ENCODE data around the gene SERTAD3. TPM values are rescaled to one million over a fixed set of nuclear protein-coding genes. Genes with fewer than 3 reads are reported as not detected.
"Not testable (repeated sequence)": the region's sequence is repeated elsewhere in the genome, so short reads cannot be mapped to it uniquely, and the experiment has no call there.

SERTAD3 gene
- total RNA-seq, 4 donors from 2014 or later, result 20.5 to 26.5 (median 25.0) TPM

GRCh38 chr19:40433391-40434216, 10.5 kb downstream of the SERTAD3 start:
- DNase-seq (ENCODE audit: low spot score in 2 of 2), result peak; percentile 83 to 97
- WGBS, 2 donors, result 1 to 3% methylated on average over 22 to 48 of the region's 50 CpGs
- intact Hi-C loops (cut with DNase I; ENCODE audit: low total_unique reads), result no loop called here
- TF ChIP-seq, protein P1, sequence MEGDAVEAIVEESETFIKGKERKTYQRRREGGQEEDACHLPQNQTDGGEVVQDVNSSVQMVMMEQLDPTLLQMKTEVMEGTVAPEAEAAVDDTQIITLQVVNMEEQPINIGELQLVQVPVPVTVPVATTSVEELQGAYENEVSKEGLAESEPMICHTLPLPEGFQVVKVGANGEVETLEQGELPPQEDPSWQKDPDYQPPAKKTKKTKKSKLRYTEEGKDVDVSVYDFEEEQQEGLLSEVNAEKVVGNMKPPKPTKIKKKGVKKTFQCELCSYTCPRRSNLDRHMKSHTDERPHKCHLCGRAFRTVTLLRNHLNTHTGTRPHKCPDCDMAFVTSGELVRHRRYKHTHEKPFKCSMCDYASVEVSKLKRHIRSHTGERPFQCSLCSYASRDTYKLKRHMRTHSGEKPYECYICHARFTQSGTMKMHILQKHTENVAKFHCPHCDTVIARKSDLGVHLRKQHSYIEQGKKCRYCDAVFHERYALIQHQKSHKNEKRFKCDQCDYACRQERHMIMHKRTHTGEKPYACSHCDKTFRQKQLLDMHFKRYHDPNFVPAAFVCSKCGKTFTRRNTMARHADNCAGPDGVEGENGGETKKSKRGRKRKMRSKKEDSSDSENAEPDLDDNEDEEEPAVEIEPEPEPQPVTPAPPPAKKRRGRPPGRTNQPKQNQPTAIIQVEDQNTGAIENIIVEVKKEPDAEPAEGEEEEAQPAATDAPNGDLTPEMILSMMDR (IDR thresholded peaks at IDR 0.05), result no peak
- no peak for TF ChIP-seq POLR2A (IDR thresholded peaks at IDR 0.05)
- peak overlapping the region; percentile 4 for H3K4me3 ChIP-seq (ENCODE audit: low read depth, poor library complexity, severe bottlenecking)

- intact Hi-C loops (cut with DNase I; ENCODE audit: low total_unique reads); DNase-seq (ENCODE audit: low spot score in 2 of 2); H3K4me3 ChIP-seq (ENCODE audit: low read depth, poor library complexity, severe bottlenecking): not testable (repeated sequence)
- WGBS, 2 donors, result 26 to 27% methylated on average over 7 of the region's 7 CpGs
Observed at GRCh38 chr19:40432760-40433159, 11.4 kb downstream of the SERTAD3 start.

- intact Hi-C loops (cut with DNase I; ENCODE audit: low total_unique reads), result no loop called here
- WGBS, 2 donors, result 88 to 92% methylated on average over 3 of the region's 3 CpGs
- no peak for TF ChIP-seq POLR2A (IDR thresholded peaks at IDR 0.05)
- TF ChIP-seq, protein P1 (IDR thresholded peaks at IDR 0.05), result no peak
- H3K4me3 ChIP-seq (ENCODE audit: low read depth, poor library complexity, severe bottlenecking), result no peak overlapping the region
- no peak for DNase-seq (ENCODE audit: low spot score in 2 of 2)
Observed at GRCh38 chr19:40431698-40432097, 12.4 kb downstream of the SERTAD3 start.

DNA sequence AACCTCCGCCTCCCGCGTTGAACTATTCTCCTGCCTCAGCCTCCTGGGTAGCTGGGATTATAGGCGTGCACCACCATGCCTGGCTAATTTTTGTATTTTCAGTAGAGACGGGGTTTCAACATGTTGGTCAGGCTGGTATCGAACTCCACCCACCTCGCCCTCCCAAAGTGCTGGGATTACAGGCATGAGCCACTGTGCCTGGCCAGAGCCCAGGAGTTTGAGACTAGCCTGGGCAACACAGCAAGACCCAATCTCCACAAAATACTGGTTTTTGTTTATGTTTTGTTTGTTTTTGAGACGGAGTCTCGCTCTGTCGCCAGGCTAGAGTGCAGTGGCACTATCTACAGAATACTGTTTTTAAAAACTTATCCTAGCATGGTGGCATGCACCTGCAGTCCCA, 13.9 kb downstream of the SERTAD3 start:
- H3K4me3 ChIP-seq (ENCODE audit: low read depth, poor library complexity, severe bottlenecking); intact Hi-C loops (cut with DNase I; ENCODE audit: low total_unique reads); DNase-seq (ENCODE audit: low spot score in 2 of 2): not testable (repeated sequence)
- 87 to 90% methylated on average over 8 to 10 of the region's 10 CpGs for whole genome bisulfite sequencing, 2 donors

DNA sequence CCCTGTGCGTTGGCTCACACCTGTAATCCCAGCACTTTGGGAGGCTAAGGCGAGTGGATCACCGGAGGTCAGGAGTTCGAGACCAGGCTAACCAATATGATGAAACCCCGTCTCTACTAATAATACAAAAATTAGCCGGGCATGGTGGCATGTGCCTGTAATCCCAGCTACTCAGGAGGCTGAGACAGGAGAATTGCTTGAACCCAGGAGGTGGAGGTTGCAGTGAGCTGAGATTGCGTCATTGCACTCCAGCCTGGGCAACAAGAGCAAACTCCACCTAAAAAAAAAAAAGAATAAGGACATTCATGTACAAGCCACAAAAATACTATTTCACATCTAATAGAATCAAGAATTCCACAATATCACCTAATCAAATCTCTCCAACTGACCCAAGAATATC, 15.9 kb downstream of the SERTAD3 start:
- WGBS, 2 donors, result 93 to 95% methylated on average over 7 of the region's 7 CpGs
- H3K4me3 ChIP-seq (ENCODE audit: low read depth, poor library complexity, severe bottlenecking); intact Hi-C loops (cut with DNase I; ENCODE audit: low total_unique reads); DNase-seq (ENCODE audit: low spot score in 2 of 2): not testable (repeated sequence)

GRCh38 chr19:40425450-40426287, 18.5 kb downstream of the SERTAD3 start, which contains the start of gene SERTAD1:
SERTAD1 (minus strand) TSS chr19:40425992; CDS start chr19:40423546, 2,446 bp downstream.
- WGBS, 2 donors, result 0 to 1% methylated on average over 22 to 38 of the region's 75 CpGs
- peak within 1 kb of the TSS; percentile 74 for H3K4me3 ChIP-seq (ENCODE audit: low read depth, poor library complexity, severe bottlenecking)
- intact Hi-C loops (cut with DNase I; ENCODE audit: low total_unique reads), result no loop called here
- TF ChIP-seq POLR2A (IDR thresholded peaks at IDR 0.05), result peak in 1 of 2 donors; percentile 66
- TF ChIP-seq, protein P1 (IDR thresholded peaks at IDR 0.05), result no peak
- peak; percentile 99 to 100 for DNase-seq (ENCODE audit: low spot score in 2 of 2)

Data from lower leg skin (tissue), 4 donors.